H1 (cell line): Measurements from ENCODE around the gene FAM227B. TPM values are rescaled to one million over a fixed set of nuclear protein-coding genes. Genes with fewer than 3 reads are reported as not detected.
"Not testable (repeated sequence)": the region's sequence is repeated elsewhere in the genome, so short reads cannot be mapped to it uniquely, and the experiment has no call there.

Experiments used
- CTCF ChIA-PET: fragments of 300-600 bp; sonication (Branson Sonifier 250); formaldehyde crosslinking; loops from one replicate; lab custom pipeline; 2021; ENCODE audit not compliant: partially characterized antibody; lab: Charles Lee
- POLR2A ChIA-PET: fragments of 300-600 bp; sonication (Branson Sonifier 250); formaldehyde crosslinking; loops from one replicate; lab custom pipeline; 2021; ENCODE audit warnings: inconsistent platforms; ENCODE audit not compliant: partially characterized antibody; lab: Charles Lee
- DNase-seq, 2 experiments: peaks; one replicate each; pipeline versions ENCODE4 v3.0.0 to v3.0.0-alpha.2; 2010 to 2022; ENCODE audit warnings: low spot score in 2 of 2, low read depth in 1 of 2, mixed read lengths in 1 of 2
- FAIRE-seq: peaks from 2 replicates; lab custom pipeline; 2011; peaks lifted over from hg19 to GRCh38; lab: Jason Lieb, UNC
- H2AFZ ChIP-seq: 2 replicates; pipeline ENCODE4 v1.8.1; 2012; ENCODE audit warnings: low read length, inconsistent platforms
- H2AK5ac ChIP-seq: 2 replicates; pipeline ENCODE4 v1.6.1; 2013; ENCODE audit warnings: low read depth, low read length
- H2BK120ac ChIP-seq: replicated peaks from 2 replicates; pipeline ENCODE3; 2013; ENCODE audit warnings: low read depth, low read length, inconsistent platforms
- H2BK12ac ChIP-seq: 2 replicates; pipeline ENCODE4 v1.6.1; 2013; ENCODE audit warnings: low read depth, low read length
- H2BK15ac ChIP-seq: 2 replicates; pipeline ENCODE4 v1.6.1; 2013; ENCODE audit warnings: low read length
- H2BK20ac ChIP-seq: 2 replicates; pipeline ENCODE4 v1.6.1; 2013; ENCODE audit warnings: low read length
- H2BK5ac ChIP-seq: 2 replicates; pipeline ENCODE4 v1.6.1; 2013; ENCODE audit warnings: low read depth, low read length
- H3K14ac ChIP-seq: 2 replicates; pipeline ENCODE4 v1.6.1; 2013; ENCODE audit warnings: inconsistent platforms; ENCODE audit not compliant: insufficient read length
- H3K18ac ChIP-seq: 2 replicates; pipeline ENCODE4 v1.6.1; 2013; ENCODE audit warnings: low read length; ENCODE audit errors: extremely low read depth
- H3K23ac ChIP-seq: 2 replicates; pipeline ENCODE4 v1.6.1; 2013; ENCODE audit warnings: inconsistent platforms; ENCODE audit not compliant: insufficient read length
- H3K23me2 ChIP-seq: 2 replicates; pipeline ENCODE4 v1.6.1; 2013; ENCODE audit warnings: low read depth, low read length
- H3K27ac ChIP-seq: 2 replicates; pipeline ENCODE4 v1.6.1; 2011; ENCODE audit warnings: low read depth, low read length, inconsistent platforms
- H3K27me3 ChIP-seq, 4 experiments: replicated peaks in 1 of 4; 1 replicate in 1 of 4; 2 replicates in 3 of 4; pipeline versions ENCODE4 v1.6.1 to v1.8.1; 2011 to 2013; ENCODE audit warnings: low read length in 3 of 4, mild to moderate bottlenecking in 3 of 4, inconsistent platforms in 2 of 4, mixed read lengths in 2 of 4, moderate library complexity in 1 of 4; ENCODE audit not compliant: control insufficient read depth in 3 of 4, insufficient read depth in 3 of 4; ENCODE audit errors: extremely low read depth in 1 of 4
- H3K36me3 ChIP-seq, 4 experiments: 2 replicates each; pipeline versions ENCODE4 v1.6.1 to v1.8.1; 2011 to 2013; ENCODE audit warnings: mild to moderate bottlenecking in 4 of 4, low read length in 3 of 4, moderate library complexity in 2 of 4, control low read depth in 1 of 4, inconsistent platforms in 1 of 4; ENCODE audit not compliant: insufficient read depth in 4 of 4, control insufficient read depth in 2 of 4
- H3K4ac ChIP-seq: replicated peaks from 2 replicates; pipeline ENCODE3; 2013; ENCODE audit warnings: low read length, low read depth, mixed read lengths, inconsistent platforms; ENCODE audit not compliant: insufficient read length
- H3K4me1 ChIP-seq, 4 experiments: replicated peaks in 1 of 4; 1 replicate in 1 of 4; 2 replicates in 3 of 4; pipeline versions ENCODE4 v1.6.1 to v1.8.1; 2011 to 2013; ENCODE audit warnings: low read length in 3 of 4, inconsistent platforms in 2 of 4, mixed read lengths in 1 of 4; ENCODE audit not compliant: insufficient read depth in 4 of 4, control insufficient read depth in 3 of 4
- H3K4me2 ChIP-seq, 2 experiments: 2 replicates each; pipeline versions ENCODE4 v1.6.1 to v1.8.1; 2011 to 2013; ENCODE audit warnings: low read depth in 2 of 2, low read length in 2 of 2, control low read depth in 1 of 2, inconsistent platforms in 1 of 2, mild to moderate bottlenecking in 1 of 2; ENCODE audit not compliant: insufficient read depth in 1 of 2
- H3K4me3 ChIP-seq, 4 experiments: fragments of 200-600, 300-600 bp in 1 of 4; sonication (generic), shearing (Covaris generic), sonication (Bioruptor Twin) in 1 of 4; 2 replicates each; pipeline versions ENCODE4 v1.5.1 to v1.8.1; 2011 to 2016; ENCODE audit warnings: low read length in 4 of 4, low read depth in 3 of 4, control low read depth in 2 of 4, inconsistent platforms in 2 of 4, mild to moderate bottlenecking in 2 of 4, mixed read lengths in 1 of 4, moderate library complexity in 1 of 4; ENCODE audit not compliant: insufficient read depth in 2 of 4; ENCODE audit errors: extremely low read depth in 1 of 4
- H3K56ac ChIP-seq: replicated peaks from 2 replicates; pipeline ENCODE3; 2013; ENCODE audit warnings: low read depth, mild to moderate bottlenecking, mixed read lengths, low read length, inconsistent platforms; ENCODE audit not compliant: insufficient read length
- H3K79me1 ChIP-seq: 2 replicates; pipeline ENCODE4 v1.6.1; 2013; ENCODE audit warnings: low read depth, low read length, control low read depth
- H3K79me2 ChIP-seq, 2 experiments: 2 replicates each; pipeline versions ENCODE4 v1.6.1 to v1.8.1; 2012 to 2013; ENCODE audit warnings: low read length in 2 of 2, mild to moderate bottlenecking in 2 of 2, inconsistent platforms in 1 of 2; ENCODE audit not compliant: insufficient read depth in 2 of 2, control insufficient read depth in 1 of 2
- H3K9ac ChIP-seq, 4 experiments: replicated peaks in 1 of 4; 1 replicate in 1 of 4; 2 replicates in 3 of 4; pipeline versions ENCODE4 v1.6.1 to v1.8.1; 2011 to 2013; ENCODE audit warnings: low read depth in 3 of 4, low read length in 3 of 4, control low read depth in 2 of 4, mild to moderate bottlenecking in 2 of 4, moderate library complexity in 2 of 4, inconsistent platforms in 1 of 4; ENCODE audit errors: extremely low read depth in 1 of 4
- H3K9me3 ChIP-seq, 2 experiments: 2 replicates each; pipeline versions ENCODE4 v1.6.1 to v1.8.1; 2012 to 2013; ENCODE audit warnings: mild to moderate bottlenecking in 2 of 2, moderate library complexity in 2 of 2, control low read depth in 1 of 2, inconsistent platforms in 1 of 2, low read depth in 1 of 2, low read length in 1 of 2, mixed read lengths in 1 of 2; ENCODE audit not compliant: insufficient read depth in 2 of 2
- H4K20me1 ChIP-seq, 2 experiments: replicated peaks in 1 of 2; 2 replicates each; pipeline versions ENCODE3 to v1.8.1; 2011 to 2013; ENCODE audit warnings: inconsistent platforms in 2 of 2, low read length in 2 of 2, mild to moderate bottlenecking in 1 of 2; ENCODE audit not compliant: insufficient read depth in 2 of 2, control insufficient read depth in 1 of 2
- H4K5ac ChIP-seq: 2 replicates; pipeline ENCODE4 v1.6.1; 2013; ENCODE audit warnings: low read length, low read depth, mixed read lengths, inconsistent platforms; ENCODE audit not compliant: insufficient read length
- H4K8ac ChIP-seq: 2 replicates; pipeline ENCODE4 v1.8.0; 2013; ENCODE audit warnings: mild to moderate bottlenecking, moderate library complexity, low read length, inconsistent platforms; ENCODE audit not compliant: insufficient read depth; ENCODE audit errors: extremely low read depth
- H4K91ac ChIP-seq: replicated peaks from 2 replicates; pipeline ENCODE3; 2013; ENCODE audit warnings: low read length, mixed read lengths, inconsistent platforms; ENCODE audit not compliant: insufficient read length
- WGBS, 2 experiments: shearing (Covaris generic) in 1 of 2; methylation state at CpG; one replicate each; pipeline versions ENCODE4 v1.1.6 to v1.1.7; 2013 to 2015; ENCODE audit warnings: low lambda C conversion rate in 2 of 2, mixed read lengths in 2 of 2, inconsistent platforms in 1 of 2, low coverage in 1 of 2, missing lambda C conversion rate in 1 of 2; ENCODE audit not compliant: insufficient replicate concordance in 2 of 2, insufficient coverage in 1 of 2, insufficient read length in 1 of 2; ENCODE audit errors: extremely low coverage in 1 of 2, missing lambda C conversion rate in 1 of 2; 5-methylcytosine and 5-hydroxymethylcytosine counted together
- polyA plus RNA-seq, 7 experiments: library from polyadenylated mRNA; depleted of rRNA in 3 of 7; stranded (reverse) in 5 of 7; unstranded in 2 of 7; fragments of >200 nt in 5 of 7; fragments of 200-250 nt in 2 of 7; gene quantifications; 1 replicate in 5 of 7; 2 replicates in 1 of 7; 4 replicates in 1 of 7; pipeline versions ENCODE4 v1.2.1 to v1.2.3, GENCODE V29; 2011 to 2013; ENCODE audit warnings: missing spikeins in 2 of 7, mixed read lengths in 2 of 7
- total RNA-seq: library from RNA; stranded (reverse); fragmentation: NEBNext Ultra II Directional; extraction: Animal tissue kit (Norgen Biotek cat#: 25700); gene quantifications from 2 replicates; pipeline ENCODE4 v1.2.1, GENCODE V29; 2021

FAM227B gene
- total and polyA plus RNA-seq, 2 of the 8 experiments (the other 6 are each of a cell fraction or from before 2014, with no cell fraction given): 4.0 to 6.5 TPM

- CTCF ChIA-PET, H3K23me2 ChIP-seq, H4K91ac ChIP-seq, H2BK20ac ChIP-seq, H2AFZ ChIP-seq, H3K4me1 ChIP-seq, H3K18ac ChIP-seq, H2BK12ac ChIP-seq, H3K36me3 ChIP-seq, DNase-seq, H3K56ac ChIP-seq, H3K4ac ChIP-seq, H3K4me3 ChIP-seq, H2BK120ac ChIP-seq, H2AK5ac ChIP-seq, H3K9me3 ChIP-seq, POLR2A ChIA-PET, H4K5ac ChIP-seq, H3K27me3 ChIP-seq, H3K79me1 ChIP-seq, H3K27ac ChIP-seq, H2BK5ac ChIP-seq, FAIRE-seq, H4K8ac ChIP-seq, H4K20me1 ChIP-seq, H3K79me2 ChIP-seq, H3K9ac ChIP-seq, H3K14ac ChIP-seq, H3K4me2 ChIP-seq, H2BK15ac ChIP-seq, H3K23ac ChIP-seq: not testable (repeated sequence)
- WGBS, 2 experiments: 85% methylated on average over 3 of the region's 3 CpGs; no CpG with 5 or more reads in 1 of the 2 experiments
Observed at GRCh38 chr15:49666486-49666885, 45.9 kb upstream of the FAM227B start.
